Kidney (tissue), 14 donors: ENCODE data around the gene ENKD1. TPM values are rescaled to one million over a fixed set of nuclear protein-coding genes. Genes with fewer than 3 reads are reported as not detected.
A peak's percentile ranks its signal among the peaks of the same experiment; 100 is the strongest.

Source experiments
- DNase-seq, 5 donors: peaks; one replicate each; pipeline ENCODE4 v3.0.0-alpha.2; 2013 to 2020
- FAIRE-seq: peaks from 2 replicates; lab custom pipeline; 2012; peaks lifted over from hg19 to GRCh38; lab: Jason Lieb, UNC
- H3K27ac ChIP-seq, 2 donors: one replicate each; pipeline ENCODE4 v1.7.0; 2013; ENCODE audit warnings: low read depth in 2 of 2, low read length in 2 of 2, inconsistent platforms in 1 of 2
- H3K27me3 ChIP-seq: one replicate; pipeline ENCODE4 v1.7.1; 2013; ENCODE audit warnings: low read length, inconsistent platforms; ENCODE audit not compliant: control insufficient read depth, insufficient read depth
- H3K36me3 ChIP-seq, 3 donors: one replicate each; pipeline versions ENCODE4 v1.7.0 to v1.7.1; 2013; ENCODE audit warnings: low read length in 3 of 3, control low read depth in 1 of 3, inconsistent platforms in 1 of 3; ENCODE audit not compliant: insufficient read depth in 3 of 3, control insufficient read depth in 2 of 3
- H3K4me1 ChIP-seq, 3 donors: one replicate each; pipeline versions ENCODE4 v1.7.0 to v1.7.1; 2013; ENCODE audit warnings: low read length in 3 of 3, inconsistent platforms in 1 of 3, low read depth in 1 of 3; ENCODE audit not compliant: control insufficient read depth in 2 of 3, insufficient read depth in 2 of 3
- H3K4me3 ChIP-seq, 3 donors: one replicate each; pipeline versions ENCODE4 v1.7.0 to v1.8.1; 2013; ENCODE audit warnings: low read length in 3 of 3, control low read depth in 1 of 3, inconsistent platforms in 1 of 3
- H3K9ac ChIP-seq, 3 donors: one replicate each; pipeline versions ENCODE4 v1.7.0 to v1.7.1; 2013; ENCODE audit warnings: low read length in 3 of 3, control low read depth in 1 of 3, inconsistent platforms in 1 of 3
- H3K9me3 ChIP-seq, 3 donors: one replicate each; pipeline versions ENCODE4 v1.7.0 to v1.7.1; 2013; ENCODE audit warnings: low read length in 3 of 3, control low read depth in 1 of 3, inconsistent platforms in 1 of 3; ENCODE audit not compliant: control insufficient read depth in 2 of 3, insufficient read depth in 1 of 3
- CTCF ChIP-seq: IDR thresholded peaks from 3 replicates; pipeline ENCODE4 v1.5.1; 2012; ENCODE audit warnings: mild to moderate bottlenecking, moderate library complexity, borderline replicate concordance; ENCODE audit not compliant: insufficient read depth; ENCODE audit errors: extremely low read depth
- intact Hi-C: fragments of 100-400 bp; cut with DNase I; formaldehyde crosslinking; loops from one replicate; pipeline ENCODE4 v1.11.1; 2022
- polyA plus RNA-seq: library from polyadenylated mRNA; stranded (reverse); fragments of 350-450 nt; fragmentation: Illumina TruSeq; extraction: RNeasy Lipid Tissue Mini Kit (QIAGEN cat#74804); gene quantifications from one replicate; pipeline ENCODE4 v1.2.3, GENCODE V29; 2014; ENCODE audit warnings: low read depth, low replicate concordance; ENCODE audit not compliant: insufficient read depth
- total RNA-seq: library from RNA; stranded (reverse); fragmentation: NEBNext Ultra II Directional; extraction: Animal tissue kit (Norgen Biotek cat#: 25700); gene quantifications from one replicate; pipeline ENCODE4 v1.2.1, GENCODE V29; 2021
- donor health status: control.
- donor health status: control.
- donor health status: control.
- donor health status: control.
- donor health status: control.
- donor health status: DM: yes; HTN: yes; CAD: no.
- donor health status: Normal renal cell carcinoma (clear cell type).

Gene ENKD1
- total and polyA plus RNA-seq, 2 donors from 2014 or later = 30.2 to 38.3 TPM

GRCh38 chr16:67661101-67661761 is 5.3 kb downstream of the ENKD1 start:
- TF ChIP-seq CTCF = no peak
- Histone ChIP-seq H3K4me1 (peaks cover 0 to 25% (median 9%) of the 10 kb centered on the region in 3 donors), H3K27ac (peak overlapping the region; percentile 75 to 93), H3K27me3 (no peaks in the 10 kb centered on the region), H3K9ac (peak overlapping the region in 1 of 3 donors; percentile 71), H3K9me3 (no peaks in the 10 kb centered on the region), H3K36me3 (peaks cover 0 to 3% (median 0%) of the 10 kb centered on the region in 3 donors), H3K4me3 (peak overlapping the region; percentile 37 to 92 (median 81))
- DNase-seq = peak; percentile 76 to 88 (median 83)
- no peak for FAIRE-seq
- intact Hi-C loops = no loop called here

GRCh38 chr16:67660564-67661028 is 6.0 kb downstream of the ENKD1 start, which contains the start of gene PARD6A:
Gene PARD6A (plus strand): TSS chr16:67660960. CDS start chr16:67661039, 79 bp downstream.
- H3K27ac ChIP-seq = peak within 1 kb of the TSS; percentile 93 to 97
- H3K9me3 ChIP-seq = no peaks in the 10 kb centered on the region
- FAIRE-seq = no peak
- peaks cover 0 to 3% (median 0%) of the 10 kb centered on the region in 3 donors for H3K36me3 ChIP-seq
- intact Hi-C loops = no loop called here
- no peak for TF ChIP-seq CTCF
- peak within 1 kb of the TSS; percentile 57 to 90 (median 66) for H3K9ac ChIP-seq
- no peaks in the 10 kb centered on the region for H3K27me3 ChIP-seq
- H3K4me1 ChIP-seq = peaks cover 0 to 21% (median 5%) of the 10 kb centered on the region in 3 donors
- peak; percentile 93 to 99 (median 97) for DNase-seq
- peak within 1 kb of the TSS; percentile 88 to 99 (median 92) for H3K4me3 ChIP-seq

DNA sequence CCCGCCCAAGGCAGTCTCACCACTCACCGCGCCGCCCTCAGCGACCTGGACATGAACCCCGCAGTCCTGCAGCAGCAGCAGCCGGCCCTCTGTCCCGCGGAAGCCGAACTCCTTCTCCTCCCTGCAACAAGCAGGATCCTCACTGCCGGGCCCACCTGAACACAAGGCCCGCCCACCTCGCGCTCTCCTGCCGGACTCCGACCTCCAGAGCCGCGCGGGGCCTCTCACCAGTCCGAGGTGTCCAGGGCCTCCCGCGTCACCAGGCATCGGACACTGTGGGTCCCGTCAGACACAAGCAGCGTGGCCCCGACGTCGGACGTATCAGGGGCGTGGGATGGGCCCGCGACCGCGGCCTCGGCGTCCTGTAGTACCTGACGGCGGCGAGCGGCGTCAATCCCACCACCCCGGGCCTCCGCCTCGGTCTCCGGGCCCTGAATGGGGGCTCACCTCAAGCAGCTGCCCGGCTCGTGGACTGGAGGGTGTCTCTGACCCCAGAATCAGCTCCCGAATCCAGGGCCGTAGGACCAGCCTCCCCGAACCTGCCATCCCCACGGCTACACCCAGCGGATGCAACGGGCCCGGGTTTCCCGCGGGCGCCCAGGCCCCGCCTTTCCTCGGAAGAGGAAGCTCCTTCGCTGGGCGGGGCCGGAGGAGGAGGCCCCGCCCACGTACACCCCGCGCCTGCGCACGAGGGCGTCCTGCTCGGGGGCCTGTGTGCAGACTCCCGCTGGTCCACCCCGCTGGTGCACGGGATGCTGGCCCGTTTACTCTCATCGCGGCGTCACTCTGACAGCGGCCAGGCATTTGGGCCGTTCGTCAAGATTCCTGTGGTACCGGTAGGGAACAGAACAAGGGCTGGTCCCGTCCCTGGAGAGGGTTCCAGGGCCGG is 6.6 kb downstream of the ENKD1 start, which contains the start of gene ACD:
TSS of gene ACD (minus strand) at position 586 of the 889 bp plus-strand sequence. CDS start at position 546, 40 bp downstream.
- Histone ChIP-seq H3K27ac (peak within 1 kb of the TSS; percentile 93 to 97), H3K9me3 (no peaks in the 10 kb centered on the region), H3K27me3 (no peaks in the 10 kb centered on the region), H3K4me3 (peak within 1 kb of the TSS; percentile 88 to 99 (median 92)), H3K36me3 (peaks cover 0 to 3% (median 0%) of the 10 kb centered on the region in 3 donors), H3K9ac (peak within 1 kb of the TSS; percentile 57 to 90 (median 66)), H3K4me1 (peaks cover 0 to 18% (median 3%) of the 10 kb centered on the region in 3 donors)
- DNase-seq (peak; percentile 92 to 98 (median 96)), FAIRE-seq (no peak)
- TF ChIP-seq CTCF = peak; percentile 4
- intact Hi-C loops = no loop called here
